ENCODE measurements around the gene SSU72. TPM values are rescaled to one million over a fixed set of nuclear protein-coding genes. Genes with fewer than 3 reads are reported as not detected.
"Not testable (repeated sequence)": the region's sequence is repeated elsewhere in the genome, so short reads cannot be mapped to it uniquely, and the experiment has no call there.

The SSU72 gene
- total RNA-seq, 2 donors from 2014 or later: 80.4 to 90.2 TPM

DNA sequence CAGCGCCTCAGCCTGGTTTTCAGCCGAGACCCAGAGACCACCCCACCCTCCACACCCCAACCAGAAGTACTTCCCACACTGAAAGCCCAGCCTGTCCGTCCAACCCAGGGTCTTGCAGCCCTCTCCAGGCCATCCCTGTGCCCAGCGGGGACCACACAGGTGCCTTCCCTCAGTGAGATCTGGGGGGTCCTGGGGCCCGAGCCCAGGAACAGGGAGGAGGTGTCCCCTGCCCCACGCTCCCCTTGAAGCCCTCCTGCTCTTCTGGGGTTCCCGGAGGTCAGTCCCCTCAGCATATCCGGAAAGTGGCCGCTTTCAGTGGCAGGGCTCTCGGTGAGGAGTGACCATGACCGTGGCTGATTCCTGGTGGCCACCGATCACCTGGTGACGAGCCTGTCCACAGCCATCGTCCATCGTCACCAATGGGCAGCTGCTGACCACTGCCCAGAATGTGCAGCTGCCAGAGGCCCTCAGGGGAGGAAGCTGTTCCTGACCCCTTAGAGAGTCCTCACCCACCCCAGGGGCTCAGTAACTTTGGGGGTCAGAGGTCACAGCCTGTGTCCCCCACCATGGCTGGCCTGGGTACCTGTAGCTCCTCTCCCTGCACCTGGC, 37.6 kb downstream of the SSU72 start:
- no peak overlapping the region for H3K27ac ChIP-seq

DNA sequence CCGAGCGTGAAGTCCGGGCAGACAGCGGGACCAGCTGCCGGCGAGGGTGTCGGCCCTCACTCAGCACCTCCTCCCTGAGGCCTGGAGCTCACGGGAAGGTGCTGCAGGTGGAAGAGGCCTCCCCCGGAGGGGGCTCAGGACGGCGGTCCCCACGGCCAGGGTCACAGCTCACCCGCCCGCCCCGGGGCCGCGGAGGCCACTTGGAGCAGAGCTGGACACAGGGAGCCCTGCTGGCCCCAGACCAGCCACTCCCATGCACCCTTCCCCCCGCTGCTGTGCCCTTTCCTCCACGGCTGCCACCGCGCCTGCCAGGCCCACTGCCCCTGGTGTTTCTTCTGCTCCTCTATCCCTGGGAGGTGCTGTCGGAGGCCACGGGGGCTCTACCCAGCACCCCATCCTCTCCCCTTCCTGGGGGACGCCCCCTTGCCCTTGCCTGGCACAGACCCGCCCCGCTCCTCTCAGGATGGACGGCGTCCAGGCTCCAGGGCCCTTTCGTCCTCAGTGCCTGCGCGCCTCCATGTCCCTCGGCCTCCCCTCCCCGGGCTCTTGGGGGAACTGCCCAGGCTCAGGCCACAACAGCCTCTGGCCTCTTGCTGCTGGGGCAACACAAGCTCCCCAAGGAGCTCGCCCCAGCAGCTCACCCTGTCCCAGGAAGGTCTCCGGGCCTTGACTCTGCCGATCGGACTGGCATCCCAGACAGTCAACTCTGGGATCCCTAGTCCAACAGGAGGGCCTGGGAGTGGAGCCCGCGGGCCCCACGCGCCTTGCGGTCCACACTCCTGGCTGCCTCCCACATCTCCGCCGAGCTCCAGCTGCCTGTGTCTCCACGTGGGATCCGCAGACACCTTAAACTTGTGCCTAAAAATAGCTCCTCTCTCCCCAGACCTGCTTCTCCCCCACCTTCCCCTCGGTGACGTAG, 38.4 kb downstream of the SSU72 start:
- no peak for DNase-seq (ENCODE audit: low spot score)
- Histone ChIP-seq H3K4me1 (ENCODE audit: control insufficient read depth in 1 of 2, low read depth in 2 of 2) (peaks cover 10 to 19% of the 10 kb centered on the region in 2 donors), H3K27me3 (replicated peaks; ENCODE audit: insufficient read depth) (no peaks in the 10 kb centered on the region), H3K27ac (no peak overlapping the region), H3K9me3 (peaks cover 4% of the 10 kb centered on the region), H3K36me3 (no peaks in the 10 kb centered on the region), H3K4me3 (no peak overlapping the region)
- ATAC-seq (ENCODE audit: insufficient number of reproducible peaks, low FRiP score, low read depth): no peak
- TF ChIP-seq CTCF (IDR thresholded peaks at IDR 0.05): no peak

More for the DNA sequence above, 37.6 kb downstream of the SSU72 start:
- peaks cover 10 to 19% of the 10 kb centered on the region in 2 donors for H3K4me1 ChIP-seq (ENCODE audit: control insufficient read depth in 1 of 2, low read depth in 2 of 2)
- no peaks in the 10 kb centered on the region for H3K27me3 ChIP-seq (replicated peaks; ENCODE audit: insufficient read depth)
- no peak for TF ChIP-seq CTCF (IDR thresholded peaks at IDR 0.05)
- no peaks in the 10 kb centered on the region for H3K36me3 ChIP-seq
- H3K9me3 ChIP-seq: peaks cover under 1% of the 10 kb centered on the region
- no peak overlapping the region for H3K4me3 ChIP-seq
- ATAC-seq (ENCODE audit: insufficient number of reproducible peaks, low FRiP score, low read depth): no peak
- no peak for DNase-seq (ENCODE audit: low spot score)

DNA sequence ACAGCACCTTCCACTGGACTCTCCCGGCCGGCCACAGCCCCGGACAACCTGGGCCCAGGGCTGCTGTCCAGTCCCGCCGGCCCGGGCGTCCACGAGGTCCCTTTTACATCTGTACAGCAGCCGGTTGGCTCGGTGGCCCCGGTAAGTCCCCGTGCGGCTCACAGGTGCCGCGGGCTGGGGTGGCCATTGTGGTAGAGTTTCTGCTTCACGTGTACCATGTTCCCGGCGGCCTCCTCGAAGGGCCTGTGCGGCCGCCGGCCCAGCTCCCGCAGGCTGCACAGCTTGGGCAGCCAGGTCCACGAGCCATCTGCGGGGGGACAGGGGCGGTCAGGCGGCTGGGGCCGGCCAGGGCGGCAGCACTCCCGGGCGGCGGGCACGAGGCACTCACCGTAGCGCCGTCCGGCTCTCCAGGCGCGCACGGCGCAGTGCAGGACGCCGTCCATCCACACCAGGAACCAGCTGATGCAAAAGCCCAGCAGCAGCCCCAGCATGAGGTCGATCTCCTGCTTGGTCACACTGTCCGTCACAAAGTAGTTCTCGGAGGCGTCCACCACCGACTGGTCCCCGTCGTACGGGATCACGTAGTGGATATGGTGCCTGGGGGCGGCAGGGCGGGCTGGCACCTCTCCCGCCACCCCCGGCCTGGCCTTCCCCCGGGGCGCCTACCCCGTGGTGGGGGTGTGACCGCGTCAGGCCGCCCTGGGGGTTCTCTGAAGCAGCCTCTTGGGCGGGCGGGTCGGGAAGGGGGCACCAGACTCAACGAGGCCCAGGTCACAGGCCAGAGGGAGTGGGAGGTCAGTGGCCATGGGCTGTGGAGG, 39.3 kb downstream of the SSU72 start:
- no peak for TF ChIP-seq CTCF (IDR thresholded peaks at IDR 0.05)
- Histone ChIP-seq H3K4me1 (ENCODE audit: control insufficient read depth in 1 of 2, low read depth in 2 of 2) (peaks cover 6 to 13% of the 10 kb centered on the region in 2 donors), H3K27ac (no peak overlapping the region), H3K27me3 (replicated peaks; ENCODE audit: insufficient read depth) (no peaks in the 10 kb centered on the region), H3K36me3 (no peaks in the 10 kb centered on the region), H3K9me3 (peaks cover 4% of the 10 kb centered on the region), H3K4me3 (no peak overlapping the region)
- no peak for ATAC-seq (ENCODE audit: insufficient number of reproducible peaks, low FRiP score, low read depth)
- no peak for DNase-seq (ENCODE audit: low spot score)

DNA sequence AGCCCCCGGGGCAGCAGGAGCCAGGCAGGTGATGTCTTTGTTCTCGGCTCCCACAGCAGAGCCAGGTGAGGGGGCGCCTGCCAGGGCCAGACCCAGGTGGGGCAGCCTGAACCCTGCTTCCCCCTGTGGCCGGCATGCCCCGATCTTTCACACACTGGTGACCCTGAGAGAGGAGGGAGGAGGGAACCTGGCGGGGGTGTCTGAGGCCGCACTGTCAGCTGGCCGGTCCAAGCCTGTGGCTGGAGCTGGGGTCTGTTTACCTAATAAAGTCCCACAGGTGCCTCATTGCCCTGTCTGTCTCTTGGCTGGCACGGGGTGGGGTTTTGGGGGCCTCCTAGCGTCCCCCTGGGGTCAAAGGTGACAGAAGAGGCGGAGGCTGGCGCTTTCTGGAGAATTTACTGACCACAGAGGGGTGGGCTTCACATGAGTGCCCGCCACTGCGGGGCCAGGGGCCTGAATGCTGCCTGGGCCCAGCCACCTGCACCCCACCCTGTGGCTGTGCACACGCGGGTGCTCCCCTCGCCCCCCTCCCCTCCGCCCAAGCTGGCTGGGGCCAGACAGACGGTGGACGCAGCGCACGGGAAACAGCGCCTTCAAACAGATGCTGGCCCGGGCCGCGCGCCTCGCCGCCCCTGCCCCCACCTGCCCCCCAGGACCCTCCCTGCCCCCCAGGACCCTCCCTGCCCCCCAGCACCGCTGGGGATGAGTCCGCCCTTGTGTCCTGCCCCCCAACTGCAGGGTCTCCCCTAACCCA, 40.1 kb downstream of the SSU72 start:
- DNase-seq (ENCODE audit: low spot score) (no peak), ATAC-seq (ENCODE audit: insufficient number of reproducible peaks, low FRiP score, low read depth) (no peak)
- Histone ChIP-seq H3K4me1 (ENCODE audit: control insufficient read depth in 1 of 2, low read depth in 2 of 2) (peaks cover 6 to 13% of the 10 kb centered on the region in 2 donors), H3K36me3 (peaks cover 3% of the 10 kb centered on the region), H3K27ac (no peak overlapping the region), H3K27me3 (replicated peaks; ENCODE audit: insufficient read depth) (no peaks in the 10 kb centered on the region), H3K4me3 (no peak overlapping the region), H3K9me3 (peaks cover 4% of the 10 kb centered on the region)
- TF ChIP-seq CTCF (IDR thresholded peaks at IDR 0.05): no peak

- not testable (repeated sequence) for H3K4me1 ChIP-seq (ENCODE audit: control insufficient read depth in 1 of 2, low read depth in 2 of 2); H3K36me3 ChIP-seq; H3K27me3 ChIP-seq (replicated peaks; ENCODE audit: insufficient read depth); H3K27ac ChIP-seq; DNase-seq (ENCODE audit: low spot score); H3K9me3 ChIP-seq; ATAC-seq (ENCODE audit: insufficient number of reproducible peaks, low FRiP score, low read depth); H3K4me3 ChIP-seq
Measured at GRCh38 chr1:1533894-1534291, 40.8 kb downstream of the SSU72 start.

DNA sequence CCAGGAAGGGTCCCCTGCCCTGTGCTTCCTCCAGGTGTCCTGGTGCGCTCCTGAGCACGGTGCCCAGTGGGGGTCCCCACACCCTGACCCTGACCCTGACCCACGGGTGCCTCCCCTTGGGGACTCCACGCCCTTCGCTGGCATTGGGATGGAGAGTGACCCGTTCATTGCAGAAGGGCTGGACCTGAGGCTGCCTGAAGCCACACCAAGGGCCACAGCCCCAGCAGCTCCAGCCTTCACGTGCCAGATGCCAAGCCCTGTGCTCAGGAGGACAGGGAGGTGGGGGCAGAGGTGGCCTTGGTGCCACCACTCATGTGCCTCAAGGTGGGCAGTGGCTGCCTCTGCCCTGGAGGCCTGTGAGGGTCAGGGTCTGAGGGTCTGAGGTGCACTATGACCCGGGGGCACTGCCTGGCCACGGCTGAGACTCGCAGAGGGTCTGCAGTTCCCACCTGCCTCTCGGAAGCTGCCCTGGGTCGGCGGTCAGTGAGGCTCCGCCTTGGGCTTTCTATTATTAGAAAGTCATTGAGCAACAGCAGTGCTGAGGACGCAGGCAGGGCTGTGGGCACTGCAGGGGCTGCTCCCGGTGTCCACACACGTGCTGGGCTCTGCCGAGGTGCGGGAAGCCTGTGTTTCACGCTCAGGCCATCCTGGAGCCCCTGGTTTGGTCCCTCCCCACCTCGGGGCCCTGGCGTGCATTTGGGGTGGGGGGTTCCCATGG, 41.3 kb downstream of the SSU72 start:
- H3K4me3 ChIP-seq; ATAC-seq (ENCODE audit: insufficient number of reproducible peaks, low FRiP score, low read depth); H3K4me1 ChIP-seq (ENCODE audit: control insufficient read depth in 1 of 2, low read depth in 2 of 2); H3K27ac ChIP-seq; H3K36me3 ChIP-seq; H3K9me3 ChIP-seq; DNase-seq (ENCODE audit: low spot score); H3K27me3 ChIP-seq (replicated peaks; ENCODE audit: insufficient read depth): not testable (repeated sequence)
